Ishikawa (cell line): Measurements from ENCODE around the gene GNG12.

Source experiments
- CEBPB ChIP-seq: IDR thresholded peaks from 2 replicates; pipeline ENCODE4 v1.6.1; 2012
- CREB1 ChIP-seq: IDR thresholded peaks from 2 replicates; pipeline ENCODE4 v1.6.1; 2012; ENCODE audit warnings: low read depth
- EGR1 ChIP-seq: IDR thresholded peaks from 2 replicates; pipeline ENCODE4 v1.6.1; 2012
- EP300 ChIP-seq: IDR thresholded peaks from 2 replicates; pipeline ENCODE4 v1.6.1; 2012; ENCODE audit warnings: borderline replicate concordance
- FOXM1 ChIP-seq: IDR thresholded peaks from 2 replicates; pipeline ENCODE4 v1.6.1; 2012; ENCODE audit warnings: low read depth, borderline replicate concordance
- MAX ChIP-seq: IDR thresholded peaks from 2 replicates; pipeline ENCODE4 v1.6.1; 2012
- NFIC ChIP-seq: IDR thresholded peaks from 2 replicates; pipeline ENCODE4 v1.6.1; 2012
- RAD21 ChIP-seq: IDR thresholded peaks from 2 replicates; pipeline ENCODE4 v1.6.1; 2012; ENCODE audit warnings: low read depth
- REST ChIP-seq: IDR thresholded peaks from 2 replicates; pipeline ENCODE4 v1.6.1; 2012; ENCODE audit warnings: low read depth, mild to moderate bottlenecking
- TAF1 ChIP-seq: IDR thresholded peaks from 2 replicates; pipeline ENCODE4 v1.6.1; 2012; ENCODE audit warnings: low read depth, mild to moderate bottlenecking
- TCF12 ChIP-seq: IDR thresholded peaks from 2 replicates; pipeline ENCODE4 v1.6.1; 2012; ENCODE audit warnings: low read depth
- TEAD4 ChIP-seq: IDR thresholded peaks from 2 replicates; pipeline ENCODE4 v1.6.1; 2012
- USF1 ChIP-seq: IDR thresholded peaks from 2 replicates; pipeline ENCODE4 v1.6.1; 2012
- YY1 ChIP-seq: IDR thresholded peaks from 2 replicates; pipeline ENCODE4 v1.6.1; 2012; ENCODE audit warnings: low read depth
- ZBTB7A ChIP-seq: IDR thresholded peaks from 2 replicates; pipeline ENCODE4 v1.6.1; 2012; ENCODE audit warnings: low read depth

The GNG12 gene

GRCh38 chr1:67682659-67683197 is 150.5 kb downstream of the GNG12 start:
- TF ChIP-seq TAF1: no peak
- no peak for TF ChIP-seq YY1
- TF ChIP-seq TCF12: no peak
- no peak for TF ChIP-seq EGR1
- no peak for TF ChIP-seq FOXM1
- no peak for TF ChIP-seq TEAD4
- TF ChIP-seq EP300: no peak
- no peak for TF ChIP-seq USF1
- TF ChIP-seq CEBPB: no peak
- TF ChIP-seq MAX: no peak
- TF ChIP-seq RAD21: no peak
- no peak for TF ChIP-seq CREB1
- no peak for TF ChIP-seq REST
- TF ChIP-seq ZBTB7A: no peak

GRCh38 chr1:67680486-67680885 is 152.8 kb downstream of the GNG12 start:
- TF ChIP-seq MAX (no peak), NFIC (no peak), TCF12 (no peak), USF1 (no peak)

GRCh38 chr1:67679691-67680090 is 153.6 kb downstream of the GNG12 start:
- TF ChIP-seq RAD21 (no peak), TAF1 (no peak), CEBPB (no peak), CREB1 (no peak), USF1 (no peak), FOXM1 (no peak), TCF12 (no peak), EGR1 (no peak), NFIC (no peak), EP300 (no peak), YY1 (no peak), ZBTB7A (no peak), TEAD4 (no peak), MAX (no peak), REST (no peak)

- no peak for TF ChIP-seq USF1
- no peak for TF ChIP-seq CREB1
- no peak for TF ChIP-seq YY1
- no peak for TF ChIP-seq EGR1
- TF ChIP-seq EP300: no peak
- TF ChIP-seq NFIC: no peak
- TF ChIP-seq TAF1: no peak
- TF ChIP-seq ZBTB7A: no peak
- no peak for TF ChIP-seq TEAD4
- no peak for TF ChIP-seq TCF12
- TF ChIP-seq MAX: no peak
These were observed 155.3 kb downstream of the GNG12 start for GRCh38 chr1:67677930-67678329.

GRCh38 chr1:67677408-67677807 is 155.9 kb downstream of the GNG12 start:
- no peak for TF ChIP-seq NFIC
- TF ChIP-seq FOXM1: no peak
- no peak for TF ChIP-seq MAX
- no peak for TF ChIP-seq YY1
- no peak for TF ChIP-seq CREB1
- no peak for TF ChIP-seq EP300
- TF ChIP-seq RAD21: no peak
- TF ChIP-seq ZBTB7A: no peak
- TF ChIP-seq TEAD4: no peak
- TF ChIP-seq TAF1: no peak
- TF ChIP-seq TCF12: no peak
- no peak for TF ChIP-seq CEBPB
- no peak for TF ChIP-seq EGR1
- TF ChIP-seq USF1: no peak
- TF ChIP-seq REST: no peak
